ENCODE data around the gene TMEM82. TPM values are rescaled to one million over a fixed set of nuclear protein-coding genes. Genes with fewer than 3 reads are reported as not detected.

The TMEM82 gene
- total and polyA plus RNA-seq, 2 experiments from 2014 or later: 0.42 TPM; not detected in 1

GRCh38 chr1:15747378-15747777 is 5.1 kb downstream of the TMEM82 start:
- Histone ChIP-seq H3K4me1 (ENCODE audit: insufficient read depth) (peaks cover under 1% of the 10 kb centered on the region; the same call in 1 of the 2 replicates), H4K20me1 (replicated peaks; ENCODE audit: insufficient read depth) (no peaks in the 10 kb centered on the region), H3K4me3 (no peak overlapping the region), H3K4me2 (no peak overlapping the region), H3K79me2 (replicated peaks; ENCODE audit: insufficient read depth) (no peaks in the 10 kb centered on the region), H3F3A (replicated peaks; ENCODE audit: low read depth) (no peaks in the 10 kb centered on the region), H3K27ac (ENCODE audit: low read depth) (no peak overlapping the region), H3K9me2 (ENCODE audit: insufficient read depth) (no peaks in the 10 kb centered on the region), H3K27me3 (ENCODE audit: insufficient read depth) (no peaks in the 10 kb centered on the region), H2AFZ (no peak overlapping the region; the same call in 1 of the 2 replicates), H3K36me3 (ENCODE audit: insufficient read depth) (no peaks in the 10 kb centered on the region)
- DNase-seq (ENCODE audit: low spot score): no peak
- no peaks in the 10 kb centered on the region for H3K36me3 Mint-ChIP-seq (ENCODE audit: low read depth)
- peaks cover 2% of the 10 kb centered on the region for H3K4me1 Mint-ChIP-seq
- H3K27me3 Mint-ChIP-seq (ENCODE audit: insufficient read depth, low read depth, poor library complexity): peaks cover 9% of the 10 kb centered on the region
- H3K9me3 Mint-ChIP-seq: no peaks in the 10 kb centered on the region
- ATAC-seq: no peak
- H3K27ac Mint-ChIP-seq: no peak overlapping the region
- H3K4me3 Mint-ChIP-seq: no peak overlapping the region
- no peak for TF ChIP-seq REST (IDR thresholded peaks at IDR 0.05; ENCODE audit: unreplicated experiment)
- no peak for TF ChIP-seq ETS1 (IDR thresholded peaks at IDR 0.05)
- no peak for TF ChIP-seq ZNF331 (CRISPR knock-in tag; IDR thresholded peaks at IDR 0.05; ENCODE audit: low read depth)
- no peak for TF ChIP-seq NANOG (IDR thresholded peaks at IDR 0.05; ENCODE audit: borderline replicate concordance)
- no peak for TF ChIP-seq ZNF462 (CRISPR knock-in tag; IDR thresholded peaks at IDR 0.05)
- TF ChIP-seq CREB1 (CRISPR knock-in tag; IDR thresholded peaks at IDR 0.05; ENCODE audit: low read depth): no peak
- no peak for TF ChIP-seq ZNF114 (CRISPR knock-in tag; IDR thresholded peaks at IDR 0.05)
- no peak for TF ChIP-seq JUNB (IDR thresholded peaks at IDR 0.05; ENCODE audit: unreplicated experiment)
- no peak for TF ChIP-seq STAT1 (IDR thresholded peaks at IDR 0.05; ENCODE audit: unreplicated experiment)
- no peak for TF ChIP-seq POLR2AphosphoS5 (IDR thresholded peaks at IDR 0.05; ENCODE audit: low read depth)
- TF ChIP-seq EZH2 (IDR thresholded peaks at IDR 0.05; ENCODE audit: low read depth, unreplicated experiment): no peak
- TF ChIP-seq EZH2phosphoT487 (IDR thresholded peaks at IDR 0.05; ENCODE audit: unreplicated experiment): no peak

Data from GM23338 (cell line).